Measurements from ENCODE around the gene PRR35. TPM values are rescaled to one million over a fixed set of nuclear protein-coding genes. Genes with fewer than 3 reads are reported as not detected.
A peak's percentile ranks its signal among the peaks of the same experiment; 100 is the strongest.

Gene PRR35
- total RNA-seq (not detected), total RNA-seq (0 to 0.08 reads per million in 2 donors)

GRCh38 chr16:560204-560700 is at the start of gene PRR35:
TSS of gene PRR35 (plus strand) at chr16:560394. CDS start at chr16:563295, 2,901 bp downstream.
- peak within 1 kb of the TSS; percentile 31 for H3K4me3 Mint-ChIP-seq
- H3K4me1 Mint-ChIP-seq: no peaks in the 10 kb centered on the region
- H3K27ac Mint-ChIP-seq: no peak within 1 kb of the TSS
- no peak for ATAC-seq
- no peaks in the 10 kb centered on the region for H3K9me3 ChIP-seq (ENCODE audit: control insufficient read depth, low read length, poor library complexity, severe bottlenecking)
- H3K36me3 Mint-ChIP-seq (ENCODE audit: low read depth): no peaks in the 10 kb centered on the region
- H3K27me3 Mint-ChIP-seq: no peaks in the 10 kb centered on the region
- DNase-seq: no peak

GRCh38 chr16:512802-513201 is 47.4 kb upstream of the PRR35 start:
- Mint-ChIP-seq H3K36me3 (ENCODE audit: low read depth) (no peaks in the 10 kb centered on the region), H3K27ac (no peak overlapping the region), H3K27me3 (no peaks in the 10 kb centered on the region), H3K4me1 (no peaks in the 10 kb centered on the region), H3K4me3 (no peak overlapping the region)
- DNase-seq: no peak
- no peaks in the 10 kb centered on the region for H3K9me3 ChIP-seq (ENCODE audit: control insufficient read depth, low read length, poor library complexity, severe bottlenecking)
- ATAC-seq: no peak

- peak overlapping the region; percentile 41 for H3K27ac Mint-ChIP-seq
- no peaks in the 10 kb centered on the region for H3K9me3 ChIP-seq (ENCODE audit: control insufficient read depth, low read length, poor library complexity, severe bottlenecking)
- no peak for ATAC-seq
- no peaks in the 10 kb centered on the region for H3K36me3 Mint-ChIP-seq (ENCODE audit: low read depth)
- H3K4me1 Mint-ChIP-seq: no peaks in the 10 kb centered on the region
- H3K4me3 Mint-ChIP-seq: no peak overlapping the region
- no peaks in the 10 kb centered on the region for H3K27me3 Mint-ChIP-seq
- DNase-seq: no peak
Measured at GRCh38 chr16:513950-514349, 46.2 kb upstream of the PRR35 start.

GRCh38 chr16:515175-515938 is 44.8 kb upstream of the PRR35 start:
- DNase-seq: no peak
- no peaks in the 10 kb centered on the region for H3K9me3 ChIP-seq (ENCODE audit: control insufficient read depth, low read length, poor library complexity, severe bottlenecking)
- Mint-ChIP-seq H3K4me1 (no peaks in the 10 kb centered on the region), H3K36me3 (ENCODE audit: low read depth) (no peaks in the 10 kb centered on the region), H3K27ac (no peak overlapping the region), H3K4me3 (no peak overlapping the region), H3K27me3 (no peaks in the 10 kb centered on the region)
- ATAC-seq: no peak

- no peak for ATAC-seq
Measured at GRCh38 chr16:515939-516226, 44.3 kb upstream of the PRR35 start.

GRCh38 chr16:516301-516700 is 43.9 kb upstream of the PRR35 start:
- no peaks in the 10 kb centered on the region for H3K36me3 Mint-ChIP-seq (ENCODE audit: low read depth)

More at GRCh38 chr16:515939-516226, 44.3 kb upstream of the PRR35 start:
- Mint-ChIP-seq H3K27me3 (no peaks in the 10 kb centered on the region), H3K27ac (no peak overlapping the region), H3K36me3 (ENCODE audit: low read depth) (no peaks in the 10 kb centered on the region), H3K4me1 (no peaks in the 10 kb centered on the region), H3K4me3 (no peak overlapping the region)
- no peak for DNase-seq
- no peaks in the 10 kb centered on the region for H3K9me3 ChIP-seq (ENCODE audit: control insufficient read depth, low read length, poor library complexity, severe bottlenecking)

GRCh38 chr16:518858-519257 is 41.3 kb upstream of the PRR35 start:
- Mint-ChIP-seq H3K4me1 (no peaks in the 10 kb centered on the region), H3K4me3 (no peak overlapping the region), H3K36me3 (ENCODE audit: low read depth) (no peaks in the 10 kb centered on the region), H3K27ac (no peak overlapping the region), H3K27me3 (no peaks in the 10 kb centered on the region)
- ATAC-seq (no peak), DNase-seq (no peak)
- no peaks in the 10 kb centered on the region for H3K9me3 ChIP-seq (ENCODE audit: control insufficient read depth, low read length, poor library complexity, severe bottlenecking)

More at GRCh38 chr16:516301-516700, 43.9 kb upstream of the PRR35 start:
- no peak for DNase-seq
- no peaks in the 10 kb centered on the region for H3K9me3 ChIP-seq (ENCODE audit: control insufficient read depth, low read length, poor library complexity, severe bottlenecking)
- no peaks in the 10 kb centered on the region for H3K4me1 Mint-ChIP-seq
- no peak overlapping the region for H3K4me3 Mint-ChIP-seq
- H3K27me3 Mint-ChIP-seq: no peaks in the 10 kb centered on the region
- no peak overlapping the region for H3K27ac Mint-ChIP-seq
- ATAC-seq: no peak

- Mint-ChIP-seq H3K4me1 (no peaks in the 10 kb centered on the region), H3K27me3 (no peaks in the 10 kb centered on the region), H3K36me3 (ENCODE audit: low read depth) (no peaks in the 10 kb centered on the region), H3K27ac (no peak overlapping the region), H3K4me3 (no peak overlapping the region)
- ATAC-seq (no peak), DNase-seq (no peak)
- no peaks in the 10 kb centered on the region for H3K9me3 ChIP-seq (ENCODE audit: control insufficient read depth, low read length, poor library complexity, severe bottlenecking)
Measured at GRCh38 chr16:519425-519824, 40.8 kb upstream of the PRR35 start.

GRCh38 chr16:519841-520687 is 40.1 kb upstream of the PRR35 start:
- ATAC-seq: no peak
- no peaks in the 10 kb centered on the region for H3K9me3 ChIP-seq (ENCODE audit: control insufficient read depth, low read length, poor library complexity, severe bottlenecking)
- no peak for DNase-seq
- no peak overlapping the region for H3K27ac Mint-ChIP-seq
- no peaks in the 10 kb centered on the region for H3K36me3 Mint-ChIP-seq (ENCODE audit: low read depth)
- no peaks in the 10 kb centered on the region for H3K27me3 Mint-ChIP-seq
- H3K4me3 Mint-ChIP-seq: no peak overlapping the region
- no peaks in the 10 kb centered on the region for H3K4me1 Mint-ChIP-seq

GRCh38 chr16:520847-521246 is 39.3 kb upstream of the PRR35 start:
- ATAC-seq (no peak), DNase-seq (no peak)
- H3K9me3 ChIP-seq (ENCODE audit: control insufficient read depth, low read length, poor library complexity, severe bottlenecking): no peaks in the 10 kb centered on the region
- no peak overlapping the region for H3K4me3 Mint-ChIP-seq
- peaks cover 6% of the 10 kb centered on the region for H3K4me1 Mint-ChIP-seq
- no peak overlapping the region for H3K27ac Mint-ChIP-seq
- H3K27me3 Mint-ChIP-seq: no peaks in the 10 kb centered on the region
- no peaks in the 10 kb centered on the region for H3K36me3 Mint-ChIP-seq (ENCODE audit: low read depth)

GRCh38 chr16:521381-522210 is 38.6 kb upstream of the PRR35 start:
- H3K27ac Mint-ChIP-seq: no peak overlapping the region
- ATAC-seq (no peak), DNase-seq (no peak)
- no peak overlapping the region for H3K4me3 Mint-ChIP-seq
- H3K9me3 ChIP-seq (ENCODE audit: control insufficient read depth, low read length, poor library complexity, severe bottlenecking): no peaks in the 10 kb centered on the region
- H3K27me3 Mint-ChIP-seq: no peaks in the 10 kb centered on the region
- H3K36me3 Mint-ChIP-seq (ENCODE audit: low read depth): no peaks in the 10 kb centered on the region
- H3K4me1 Mint-ChIP-seq: peaks cover 12% of the 10 kb centered on the region

GRCh38 chr16:522320-523096 is 37.7 kb upstream of the PRR35 start:
- no peaks in the 10 kb centered on the region for H3K9me3 ChIP-seq (ENCODE audit: control insufficient read depth, low read length, poor library complexity, severe bottlenecking)
- Mint-ChIP-seq H3K4me1 (peaks cover 12% of the 10 kb centered on the region), H3K27ac (no peak overlapping the region), H3K27me3 (no peaks in the 10 kb centered on the region), H3K36me3 (ENCODE audit: low read depth) (no peaks in the 10 kb centered on the region), H3K4me3 (no peak overlapping the region)
- ATAC-seq: no peak
- no peak for DNase-seq

Data from T-helper 17 cell (primary cell).